ENCODE measurements around the gene TSPAN31.

Gene TSPAN31

DNA sequence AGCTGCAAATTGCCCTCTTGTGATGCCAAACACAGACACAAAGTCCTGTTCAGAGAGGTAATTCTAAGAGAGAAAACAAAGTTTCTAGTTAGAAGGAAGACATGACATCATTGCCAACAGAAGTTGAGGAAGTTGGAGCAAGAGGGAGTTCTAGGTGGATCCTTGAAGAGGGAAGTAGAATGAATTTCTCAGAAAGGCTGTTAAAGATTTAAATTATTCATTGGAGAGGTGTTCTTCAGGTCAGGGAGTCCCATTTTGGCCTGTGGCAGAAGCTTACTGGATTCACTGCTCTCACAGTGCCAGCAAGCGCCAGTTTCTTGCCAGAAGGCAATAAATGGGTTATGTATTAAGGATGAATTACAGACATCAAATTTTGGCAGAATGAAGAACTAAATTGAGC is 53.1 kb downstream of the TSPAN31 start:
- DNase-seq, result no peak

Data from NCI-H748 treated with DMSO at 0.1 percent for 48 hours (cell line).